Measurements from ENCODE around the gene AGBL1. TPM values are rescaled to one million over a fixed set of nuclear protein-coding genes. Genes with fewer than 3 reads are reported as not detected.

Gene AGBL1
- polyA plus RNA-seq, 1 donor (not counting 4 experiments of a cell fraction or from before 2014, with no cell fraction given), result not detected

DNA sequence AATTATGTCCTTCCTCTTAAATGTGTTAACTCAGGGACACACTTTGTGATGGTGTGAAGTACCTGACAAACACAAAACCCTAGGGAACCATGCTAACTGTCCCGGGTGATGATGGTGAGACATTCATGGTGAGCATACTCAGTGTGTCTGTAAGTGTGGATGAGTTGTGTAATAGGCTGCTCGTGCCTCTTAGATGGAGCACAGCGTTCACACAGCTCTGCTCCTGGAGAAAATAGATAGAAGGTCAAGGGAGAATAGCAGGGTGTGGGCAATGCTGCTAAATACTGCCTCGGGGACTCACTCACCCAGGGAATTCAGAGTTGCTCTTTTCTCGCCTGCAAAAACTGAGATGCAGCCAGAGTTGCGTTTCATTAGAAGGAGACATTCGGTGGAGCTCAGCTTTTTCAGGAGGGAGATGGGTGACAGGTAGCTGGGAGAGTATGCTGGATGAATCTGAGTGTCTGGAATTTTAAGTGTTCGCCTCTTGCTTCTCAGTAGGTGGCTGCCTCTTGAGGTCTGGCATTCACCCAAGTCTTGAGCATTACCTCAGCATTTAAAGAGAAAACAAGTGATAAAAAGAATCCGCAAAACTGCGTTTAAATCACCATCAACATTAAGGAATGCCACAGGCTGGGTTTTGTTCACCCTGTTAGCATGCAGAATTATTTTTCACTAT lies 813.2 kb downstream of the AGBL1 start:
- DNase-seq (ENCODE audit: low read depth, low spot score), result no peak

DNA sequence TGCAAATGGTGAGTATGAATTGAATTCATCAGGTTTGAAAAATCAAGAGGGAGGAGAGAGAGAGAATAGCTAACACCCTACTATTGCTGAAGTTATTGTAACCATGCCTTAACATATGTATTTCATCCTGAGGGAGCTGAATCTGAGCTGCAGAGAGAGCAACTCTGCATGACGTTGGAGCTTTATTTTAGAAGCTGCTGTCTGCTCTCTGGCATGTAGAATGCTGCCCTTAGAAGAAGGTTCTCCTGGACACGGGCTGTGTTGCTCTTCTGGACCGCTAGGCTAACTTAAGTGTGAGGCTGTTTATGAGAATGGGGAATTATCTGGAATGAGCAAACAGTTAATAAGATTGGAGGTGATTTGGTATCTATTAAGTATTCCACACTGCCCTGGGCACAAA lies 814.6 kb downstream of the AGBL1 start:
- H2AFZ ChIP-seq (ENCODE audit: control insufficient read depth, low read length), result no peak overlapping the region
- DNase-seq (ENCODE audit: low read depth, low spot score) (no peak), FAIRE-seq (no peak)
- H4K20me1 ChIP-seq (ENCODE audit: control insufficient read depth, extremely low read depth, insufficient read depth, low read length), result no peaks in the 10 kb centered on the region
- TF ChIP-seq, protein P1, sequence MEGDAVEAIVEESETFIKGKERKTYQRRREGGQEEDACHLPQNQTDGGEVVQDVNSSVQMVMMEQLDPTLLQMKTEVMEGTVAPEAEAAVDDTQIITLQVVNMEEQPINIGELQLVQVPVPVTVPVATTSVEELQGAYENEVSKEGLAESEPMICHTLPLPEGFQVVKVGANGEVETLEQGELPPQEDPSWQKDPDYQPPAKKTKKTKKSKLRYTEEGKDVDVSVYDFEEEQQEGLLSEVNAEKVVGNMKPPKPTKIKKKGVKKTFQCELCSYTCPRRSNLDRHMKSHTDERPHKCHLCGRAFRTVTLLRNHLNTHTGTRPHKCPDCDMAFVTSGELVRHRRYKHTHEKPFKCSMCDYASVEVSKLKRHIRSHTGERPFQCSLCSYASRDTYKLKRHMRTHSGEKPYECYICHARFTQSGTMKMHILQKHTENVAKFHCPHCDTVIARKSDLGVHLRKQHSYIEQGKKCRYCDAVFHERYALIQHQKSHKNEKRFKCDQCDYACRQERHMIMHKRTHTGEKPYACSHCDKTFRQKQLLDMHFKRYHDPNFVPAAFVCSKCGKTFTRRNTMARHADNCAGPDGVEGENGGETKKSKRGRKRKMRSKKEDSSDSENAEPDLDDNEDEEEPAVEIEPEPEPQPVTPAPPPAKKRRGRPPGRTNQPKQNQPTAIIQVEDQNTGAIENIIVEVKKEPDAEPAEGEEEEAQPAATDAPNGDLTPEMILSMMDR (optimal IDR thresholded peaks at IDR 0.05 in 1 of 3, IDR thresholded peaks at IDR 0.05 in 1 of 3, conservative IDR thresholded peaks at IDR 0.05 in 1 of 3; ENCODE audit: extremely low read depth in 1 of 3, insufficient read depth in 2 of 3, low read length in 3 of 3), result no peak
- TF ChIP-seq EZH2 (IDR thresholded peaks at IDR 0.05; ENCODE audit: low read length), result no peak
- no peaks in the 10 kb centered on the region for H3K9me1 ChIP-seq (ENCODE audit: control insufficient read depth, extremely low read depth, insufficient read depth, low read length)
- H3K9ac ChIP-seq (ENCODE audit: control insufficient read depth, extremely low read depth, insufficient read depth, low read length), result no peak overlapping the region
- no peak overlapping the region for H3K4me3 ChIP-seq (ENCODE audit: control insufficient read depth in 2 of 3, extremely low read depth in 1 of 3, insufficient read depth in 2 of 3, low read depth in 1 of 3, low read length in 3 of 3)
- H3K9me3 ChIP-seq (ENCODE audit: control insufficient read depth, low read depth, low read length), result no peaks in the 10 kb centered on the region
- no peak overlapping the region for H3K27ac ChIP-seq (ENCODE audit: control insufficient read depth, insufficient read depth, low read length)
- no peaks in the 10 kb centered on the region for H3K27me3 ChIP-seq (ENCODE audit: control insufficient read depth, extremely low read depth, insufficient read depth, low read length)
- dilution Hi-C loops (cut with MboI; ENCODE audit: extremely low pct_ligation_motif_present, low sequenced_read_pairs), result no loop called here
- no peaks in the 10 kb centered on the region for H3K79me2 ChIP-seq (ENCODE audit: control insufficient read depth, insufficient read depth, low read length)
- no peaks in the 10 kb centered on the region for H3K36me3 ChIP-seq (ENCODE audit: control insufficient read depth in 2 of 2, extremely low read depth in 1 of 2, insufficient read depth in 2 of 2, low read length in 2 of 2)
- no peaks in the 10 kb centered on the region for H3K4me1 ChIP-seq (ENCODE audit: control insufficient read depth, extremely low read depth, insufficient read depth, low read length)
- H3K4me2 ChIP-seq (ENCODE audit: control insufficient read depth, extremely low read depth, insufficient read depth, low read depth, low read length), result no peak overlapping the region

More for the DNA sequence above, 813.2 kb downstream of the AGBL1 start:
- dilution Hi-C loops (cut with MboI; ENCODE audit: extremely low pct_ligation_motif_present, low sequenced_read_pairs), result no loop called here
- H3K9me3 ChIP-seq (ENCODE audit: control insufficient read depth, low read depth, low read length), result no peaks in the 10 kb centered on the region
- H3K27ac ChIP-seq (ENCODE audit: control insufficient read depth, insufficient read depth, low read length), result no peak overlapping the region
- H3K36me3 ChIP-seq (ENCODE audit: control insufficient read depth in 2 of 2, extremely low read depth in 1 of 2, insufficient read depth in 2 of 2, low read length in 2 of 2), result no peaks in the 10 kb centered on the region
- TF ChIP-seq EZH2 (IDR thresholded peaks at IDR 0.05; ENCODE audit: low read length), result no peak
- TF ChIP-seq, protein P1 (optimal IDR thresholded peaks at IDR 0.05 in 1 of 3, IDR thresholded peaks at IDR 0.05 in 1 of 3, conservative IDR thresholded peaks at IDR 0.05 in 1 of 3; ENCODE audit: extremely low read depth in 1 of 3, insufficient read depth in 2 of 3, low read length in 3 of 3), result no peak
- H4K20me1 ChIP-seq (ENCODE audit: control insufficient read depth, extremely low read depth, insufficient read depth, low read length), result no peaks in the 10 kb centered on the region
- no peaks in the 10 kb centered on the region for H3K27me3 ChIP-seq (ENCODE audit: control insufficient read depth, extremely low read depth, insufficient read depth, low read length)
- H3K9me1 ChIP-seq (ENCODE audit: control insufficient read depth, extremely low read depth, insufficient read depth, low read length), result no peaks in the 10 kb centered on the region
- H3K4me2 ChIP-seq (ENCODE audit: control insufficient read depth, extremely low read depth, insufficient read depth, low read depth, low read length), result no peak overlapping the region
- FAIRE-seq, result no peak
- no peaks in the 10 kb centered on the region for H3K4me1 ChIP-seq (ENCODE audit: control insufficient read depth, extremely low read depth, insufficient read depth, low read length)
- H3K4me3 ChIP-seq (ENCODE audit: control insufficient read depth in 2 of 3, extremely low read depth in 1 of 3, insufficient read depth in 2 of 3, low read depth in 1 of 3, low read length in 3 of 3), result no peak overlapping the region
- no peak overlapping the region for H3K9ac ChIP-seq (ENCODE audit: control insufficient read depth, extremely low read depth, insufficient read depth, low read length)
- H3K79me2 ChIP-seq (ENCODE audit: control insufficient read depth, insufficient read depth, low read length), result no peaks in the 10 kb centered on the region
- H2AFZ ChIP-seq (ENCODE audit: control insufficient read depth, low read length), result no peak overlapping the region
